Prostate gland (tissue), 2 donors: ENCODE measurements around the gene STAT3. TPM values are rescaled to one million over a fixed set of nuclear protein-coding genes. Genes with fewer than 3 reads are reported as not detected.

Experiments used
- DNase-seq: peaks from one replicate; pipeline ENCODE4 v3.0.0-alpha.2; 2019; ENCODE audit warnings: low spot score
- H3K27ac ChIP-seq, 2 donors: fragments of 200-600 bp; sonication (generic); 2 replicates each; pipeline ENCODE4 v1.5.1; 2017 to 2019
- H3K27me3 ChIP-seq: fragments of 200-600 bp; sonication (generic); replicated peaks from 2 replicates; pipeline ENCODE4 v1.5.1; 2019; ENCODE audit not compliant: insufficient read depth
- H3K36me3 ChIP-seq, 2 donors: fragments of 200-600 bp; sonication (generic); 1 replicate in 1 of 2; 2 replicates in 1 of 2; pipeline versions ENCODE4 v1.5.1 to v1.8.1; 2017 to 2019
- H3K4me1 ChIP-seq: fragments of 200-600 bp; sonication (generic); replicated peaks from 2 replicates; pipeline ENCODE4 v1.5.1; 2019
- H3K4me3 ChIP-seq, 2 donors: fragments of 200-600 bp; sonication (generic); 2 replicates each; pipeline ENCODE4 v1.5.1; 2017 to 2019
- H3K9me3 ChIP-seq: fragments of 200-600 bp; sonication (generic); 2 replicates; pipeline ENCODE4 v1.5.1; 2017
- CTCF ChIP-seq, 4 experiments: fragments of 200-600 bp in 2 of 4; fragments of 450-650 bp in 2 of 4; sonication (generic) in 2 of 4; IDR thresholded peaks; 1 replicate in 3 of 4; 2 replicates in 1 of 4; pipeline ENCODE4 v1.5.1; 2016 to 2019; ENCODE audit warnings: antibody characterized with exemption in 4 of 4, mild to moderate bottlenecking in 2 of 4, moderate library complexity in 2 of 4
- POLR2A ChIP-seq: fragments of 450-650 bp; IDR thresholded peaks from one replicate; pipeline ENCODE4 v1.6.1; 2016; ENCODE audit warnings: antibody characterized with exemption, mild to moderate bottlenecking
- POLR2AphosphoS5 ChIP-seq: sonication (generic); formaldehyde crosslinking; IDR thresholded peaks from one replicate; pipeline ENCODE4 v1.6.1; 2017; ENCODE audit warnings: antibody characterized with exemption
- WGBS: methylation state at CpG from one replicate; pipeline ENCODE4 v1.1.5; 2018; 5-methylcytosine and 5-hydroxymethylcytosine counted together
- intact Hi-C: fragments of 100-400 bp; cut with DNase I; formaldehyde crosslinking; loops from one replicate; pipeline ENCODE4 v1.14.2; 2022
- total RNA-seq, 2 donors: library from RNA; depleted of rRNA; stranded (reverse); fragments of >200 nt; gene quantifications; one replicate each; pipeline ENCODE4 v1.1.0, GENCODE V29; 2016

The STAT3 gene
- total RNA-seq, 2 donors from 2014 or later: 188 to 230 TPM

- H3K4me1 ChIP-seq: no peaks in the 10 kb centered on the region
- TF ChIP-seq CTCF (IDR thresholded peaks at IDR 0.05) (no peak), POLR2A (no peak), POLR2AphosphoS5 (no peak)
- 70% methylated on average over 7 of the region's 7 CpGs for WGBS
- intact Hi-C loops: no loop called here
- H3K27me3 ChIP-seq: no peaks in the 10 kb centered on the region
- DNase-seq: no peak
- no peaks in the 10 kb centered on the region for H3K36me3 ChIP-seq
- no peak overlapping the region for H3K4me3 ChIP-seq
- no peaks in the 10 kb centered on the region for H3K9me3 ChIP-seq
- H3K27ac ChIP-seq: no peak overlapping the region
Measured at GRCh38 chr17:42273474-42274252, 114.6 kb downstream of the STAT3 start.

- Histone ChIP-seq H3K36me3 (no peaks in the 10 kb centered on the region), H3K27ac (no peak overlapping the region)
Measured at GRCh38 chr17:42272162-42272907, 115.9 kb downstream of the STAT3 start.

GRCh38 chr17:42271779-42272035 lies 116.5 kb downstream of the STAT3 start:
- no peak for DNase-seq

More at GRCh38 chr17:42272162-42272907, 115.9 kb downstream of the STAT3 start:
- TF ChIP-seq POLR2AphosphoS5: no peak
- no peak for TF ChIP-seq CTCF (IDR thresholded peaks at IDR 0.05)
- no peak for TF ChIP-seq POLR2A
- DNase-seq: no peak
- Histone ChIP-seq H3K4me1 (no peaks in the 10 kb centered on the region), H3K4me3 (no peak overlapping the region), H3K9me3 (no peaks in the 10 kb centered on the region), H3K27me3 (no peaks in the 10 kb centered on the region)
- WGBS: 63% methylated on average over 7 of the region's 7 CpGs
- intact Hi-C loops: no loop called here

GRCh38 chr17:42271006-42271778 lies 117.0 kb downstream of the STAT3 start:
- H3K27ac ChIP-seq: no peak overlapping the region
- H3K27me3 ChIP-seq: no peaks in the 10 kb centered on the region
- H3K4me3 ChIP-seq: no peak overlapping the region
- H3K36me3 ChIP-seq: no peaks in the 10 kb centered on the region
- no peak for DNase-seq
- 92% methylated on average over 3 of the region's 3 CpGs for WGBS
- intact Hi-C loops: no loop called here
- H3K9me3 ChIP-seq: no peaks in the 10 kb centered on the region
- H3K4me1 ChIP-seq: no peaks in the 10 kb centered on the region
- TF ChIP-seq POLR2AphosphoS5 (no peak), CTCF (IDR thresholded peaks at IDR 0.05) (no peak), POLR2A (no peak)

More at GRCh38 chr17:42271779-42272035, 116.5 kb downstream of the STAT3 start:
- no peak for TF ChIP-seq POLR2AphosphoS5
- TF ChIP-seq POLR2A: no peak
- TF ChIP-seq CTCF (IDR thresholded peaks at IDR 0.05): no peak
- Histone ChIP-seq H3K9me3 (no peaks in the 10 kb centered on the region), H3K4me1 (no peaks in the 10 kb centered on the region), H3K27me3 (no peaks in the 10 kb centered on the region), H3K36me3 (no peaks in the 10 kb centered on the region), H3K4me3 (no peak overlapping the region), H3K27ac (no peak overlapping the region)
- intact Hi-C loops: no loop called here
